Measurements from ENCODE around the gene ZNF276. TPM values are rescaled to one million over a fixed set of nuclear protein-coding genes. Genes with fewer than 3 reads are reported as not detected.

The ZNF276 gene
- total RNA-seq, 1 experiment from 2014 or later = 30.1 TPM

GRCh38 chr16:89712274-89712781 lies 9.0 kb upstream of the ZNF276 start:
- TF ChIP-seq, protein P1, sequence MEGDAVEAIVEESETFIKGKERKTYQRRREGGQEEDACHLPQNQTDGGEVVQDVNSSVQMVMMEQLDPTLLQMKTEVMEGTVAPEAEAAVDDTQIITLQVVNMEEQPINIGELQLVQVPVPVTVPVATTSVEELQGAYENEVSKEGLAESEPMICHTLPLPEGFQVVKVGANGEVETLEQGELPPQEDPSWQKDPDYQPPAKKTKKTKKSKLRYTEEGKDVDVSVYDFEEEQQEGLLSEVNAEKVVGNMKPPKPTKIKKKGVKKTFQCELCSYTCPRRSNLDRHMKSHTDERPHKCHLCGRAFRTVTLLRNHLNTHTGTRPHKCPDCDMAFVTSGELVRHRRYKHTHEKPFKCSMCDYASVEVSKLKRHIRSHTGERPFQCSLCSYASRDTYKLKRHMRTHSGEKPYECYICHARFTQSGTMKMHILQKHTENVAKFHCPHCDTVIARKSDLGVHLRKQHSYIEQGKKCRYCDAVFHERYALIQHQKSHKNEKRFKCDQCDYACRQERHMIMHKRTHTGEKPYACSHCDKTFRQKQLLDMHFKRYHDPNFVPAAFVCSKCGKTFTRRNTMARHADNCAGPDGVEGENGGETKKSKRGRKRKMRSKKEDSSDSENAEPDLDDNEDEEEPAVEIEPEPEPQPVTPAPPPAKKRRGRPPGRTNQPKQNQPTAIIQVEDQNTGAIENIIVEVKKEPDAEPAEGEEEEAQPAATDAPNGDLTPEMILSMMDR (conservative IDR thresholded peaks at IDR 0.05; ENCODE audit: low read depth, low read length) = no peak
- TF ChIP-seq EZH2 (IDR thresholded peaks at IDR 0.05; ENCODE audit: low read length, unreplicated experiment) (no peak), EZH2phosphoT487 (IDR thresholded peaks at IDR 0.05; ENCODE audit: borderline replicate concordance, low read length) (no peak)
- Histone ChIP-seq H3K36me3 (ENCODE audit: low read depth, low read length) (peaks cover 3% of the 10 kb centered on the region; the same call in 1 of the 2 replicates), H3K4me1 (ENCODE audit: insufficient read depth, low read length) (no peaks in the 10 kb centered on the region), H3K4me2 (ENCODE audit: low read length) (peak overlapping the region; percentile 85), H3F3A (ENCODE audit: low read length, unreplicated experiment) (no peaks in the 10 kb centered on the region), H3K4me3 (ENCODE audit: low read length) (peak overlapping the region; percentile 87), H3K27me3 (ENCODE audit: low read length) (no peaks in the 10 kb centered on the region), H4K20me1 (ENCODE audit: low read length) (no peaks in the 10 kb centered on the region), H3K79me2 (ENCODE audit: low read length) (peaks cover 27% of the 10 kb centered on the region), H3K27ac (ENCODE audit: low read length) (0 out of 2 replicates have a peak overlapping the region, but pooled peaks have one; percentile 10), H3K9me2 (replicated peaks; ENCODE audit: low read length) (no peaks in the 10 kb centered on the region), H2AFZ (ENCODE audit: low read length) (no peak overlapping the region), H3K9ac (ENCODE audit: low read length) (peak overlapping the region; percentile 94), H3K9me3 (ENCODE audit: low read length) (no peaks in the 10 kb centered on the region)
- DNase-seq (peak; percentile 18), ATAC-seq (peak; percentile 39)
- POLR2A ChIA-PET (ENCODE audit: unreplicated experiment) = interaction anchor here (0.5 kb wide), 1 partner anchor 30 kb away, joined by 3 read pairs; no protein-coding TSS in a partner anchor
- CTCF ChIA-PET = no interaction called here
- intact Hi-C loops (cut with micrococcal nuclease) = no loop called here
- BruUV-seq (replicated peaks) = no TSS peak

DNA sequence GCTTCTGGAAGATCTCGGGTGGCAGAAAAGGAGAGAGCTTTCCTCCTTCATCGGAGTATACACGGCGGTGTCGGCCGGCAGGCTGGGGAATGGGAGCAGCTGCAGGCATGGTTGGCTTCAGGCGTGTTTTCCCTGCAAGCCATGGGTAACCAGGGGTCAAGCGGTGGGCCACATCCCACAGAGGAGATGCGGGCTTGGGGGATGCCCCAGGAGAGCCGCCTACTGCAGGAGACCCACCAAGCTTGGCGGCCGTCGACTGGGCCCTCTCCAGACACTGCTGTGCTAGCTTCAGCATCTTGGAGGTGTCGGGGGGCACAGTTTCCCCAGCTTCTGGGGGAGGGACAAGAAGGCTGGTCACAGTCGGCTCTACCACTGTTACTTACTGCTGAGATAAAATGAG lies 4.8 kb upstream of the ZNF276 start:
- no peak for TF ChIP-seq EZH2phosphoT487 (IDR thresholded peaks at IDR 0.05; ENCODE audit: borderline replicate concordance, low read length)
- TF ChIP-seq, protein P1 (conservative IDR thresholded peaks at IDR 0.05; ENCODE audit: low read depth, low read length) = no peak
- no peak for TF ChIP-seq EZH2 (IDR thresholded peaks at IDR 0.05; ENCODE audit: low read length, unreplicated experiment)
- Histone ChIP-seq H4K20me1 (ENCODE audit: low read length) (no peaks in the 10 kb centered on the region), H3K79me2 (ENCODE audit: low read length) (peaks cover 27% of the 10 kb centered on the region), H3K9me2 (replicated peaks; ENCODE audit: low read length) (no peaks in the 10 kb centered on the region), H3F3A (ENCODE audit: low read length, unreplicated experiment) (no peaks in the 10 kb centered on the region), H2AFZ (ENCODE audit: low read length) (no peak overlapping the region), H3K27me3 (ENCODE audit: low read length) (no peaks in the 10 kb centered on the region), H3K36me3 (ENCODE audit: low read depth, low read length) (peaks cover 3% of the 10 kb centered on the region; the same call in 1 of the 2 replicates), H3K9me3 (ENCODE audit: low read length) (no peaks in the 10 kb centered on the region), H3K4me1 (ENCODE audit: insufficient read depth, low read length) (peaks cover 16% of the 10 kb centered on the region), H3K27ac (ENCODE audit: low read length) (no peak overlapping the region), H3K4me2 (ENCODE audit: low read length) (no peak overlapping the region), H3K9ac (ENCODE audit: low read length) (no peak overlapping the region), H3K4me3 (ENCODE audit: low read length) (no peak overlapping the region)
- DNase-seq = no peak
- ChIA-PET CTCF (no interaction called here), POLR2A (ENCODE audit: unreplicated experiment) (interaction anchor here (0.6 kb wide), 1 partner anchor 17 kb away, joined by 4 read pairs; no protein-coding TSS in a partner anchor)
- intact Hi-C loops (cut with micrococcal nuclease) = no loop called here
- BruUV-seq (replicated peaks) = no TSS peak
- no peak for ATAC-seq

GRCh38 chr16:89716916-89717687 lies 4.2 kb upstream of the ZNF276 start:
- Histone ChIP-seq H3K27ac (ENCODE audit: low read length) (no peak overlapping the region), H2AFZ (ENCODE audit: low read length) (no peak overlapping the region), H3K9me2 (replicated peaks; ENCODE audit: low read length) (no peaks in the 10 kb centered on the region), H3K4me3 (ENCODE audit: low read length) (no peak overlapping the region), H3K9ac (ENCODE audit: low read length) (no peak overlapping the region), H3F3A (ENCODE audit: low read length, unreplicated experiment) (no peaks in the 10 kb centered on the region), H3K9me3 (ENCODE audit: low read length) (no peaks in the 10 kb centered on the region), H3K27me3 (ENCODE audit: low read length) (no peaks in the 10 kb centered on the region), H4K20me1 (ENCODE audit: low read length) (no peaks in the 10 kb centered on the region), H3K4me2 (ENCODE audit: low read length) (no peak overlapping the region), H3K4me1 (ENCODE audit: insufficient read depth, low read length) (peaks cover 16% of the 10 kb centered on the region), H3K79me2 (ENCODE audit: low read length) (peaks cover 24% of the 10 kb centered on the region), H3K36me3 (ENCODE audit: low read depth, low read length) (peaks cover 3% of the 10 kb centered on the region; the same call in 1 of the 2 replicates)
- TF ChIP-seq, protein P1 (conservative IDR thresholded peaks at IDR 0.05; ENCODE audit: low read depth, low read length) = no peak
- no peak for TF ChIP-seq EZH2 (IDR thresholded peaks at IDR 0.05; ENCODE audit: low read length, unreplicated experiment)
- TF ChIP-seq EZH2phosphoT487 (IDR thresholded peaks at IDR 0.05; ENCODE audit: borderline replicate concordance, low read length) = no peak
- intact Hi-C loops (cut with micrococcal nuclease) = no loop called here
- DNase-seq (no peak), ATAC-seq (no peak)
- ChIA-PET POLR2A (ENCODE audit: unreplicated experiment) (interaction anchor here (0.6 kb wide), 1 partner anchor 16 kb away, joined by 4 read pairs; no protein-coding TSS in a partner anchor), CTCF (no interaction called here)
- BruUV-seq (replicated peaks) = no TSS peak

Data from PC-3 (cell line).